ENCODE results near the gene ARHGAP22.

DNA sequence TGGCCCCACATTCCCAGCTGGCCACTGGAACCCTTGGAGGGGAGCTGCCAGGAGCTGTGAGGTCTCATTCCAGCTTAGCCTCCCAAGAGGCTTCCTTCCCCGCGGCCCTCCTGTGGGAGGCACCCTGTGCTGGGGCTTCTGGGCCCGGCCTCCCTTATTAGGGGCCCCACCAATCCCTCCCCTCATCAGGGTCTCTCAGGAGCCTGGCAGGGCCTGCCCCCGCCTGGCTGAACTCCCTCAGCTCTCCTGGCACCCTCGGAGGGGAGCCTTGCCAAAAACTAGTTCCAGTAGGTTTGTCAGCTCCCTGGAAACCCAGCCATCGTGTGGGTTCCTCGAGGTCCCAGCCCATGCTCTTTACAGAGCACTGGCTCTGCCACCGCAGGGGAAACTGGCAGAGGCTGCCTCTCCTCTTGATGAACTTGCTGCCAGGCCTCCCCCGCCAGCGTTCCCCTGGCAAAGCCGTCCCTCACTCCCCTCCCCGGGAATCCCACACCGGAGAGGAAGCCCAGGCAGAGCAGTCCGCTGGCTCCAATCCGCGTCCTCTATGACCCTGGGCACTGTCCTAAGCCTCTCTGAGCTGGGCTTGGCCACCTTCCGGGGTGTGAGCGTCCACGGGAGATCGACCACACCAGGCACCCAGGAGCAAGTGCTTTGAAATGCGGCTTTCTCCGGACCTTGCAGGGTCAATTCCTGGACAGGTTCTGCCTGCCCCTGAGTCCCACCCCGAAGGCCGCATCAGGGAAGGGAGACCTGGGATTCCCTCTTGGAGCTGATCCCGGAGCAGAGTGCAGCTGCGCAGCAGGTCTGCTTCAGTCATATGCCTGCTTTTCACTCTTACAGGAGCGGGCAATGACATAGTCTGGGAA is 139.8 kb downstream of the ARHGAP22 start:
- TF ChIP-seq POLR2AphosphoS5 (IDR thresholded peaks at IDR 0.05; ENCODE audit: low read depth, low read length) (no peak), POLR2A (IDR thresholded peaks at IDR 0.05; ENCODE audit: low read depth, low read length) (no peak), POU2F2 (IDR thresholded peaks at IDR 0.05; ENCODE audit: low read depth, low read length) (no peak), TAF1 (IDR thresholded peaks at IDR 0.05; ENCODE audit: low read depth, low read length) (no peak), SPI1 (IDR thresholded peaks at IDR 0.05; ENCODE audit: low read depth, low read length) (no peak), PAX5 (IDR thresholded peaks at IDR 0.05; ENCODE audit: insufficient read depth, low read length, severe bottlenecking) (no peak)
